HG03139 (cell line): ENCODE measurements around the gene PFDN1.

Experiments used
- ATAC-seq: cut with Tn5 transposase; IDR thresholded peaks from one replicate; pipeline ENCODE4 v1.9.1; 2021; ENCODE audit not compliant: unreplicated experiment

Gene PFDN1

GRCh38 chr5:140262221-140262620, 40.7 kb downstream of the PFDN1 start:
- ATAC-seq: no peak

- ATAC-seq: no peak
These were observed 41.3 kb downstream of the PFDN1 start for GRCh38 chr5:140261403-140262171.

- ATAC-seq: no peak
These were observed 42.7 kb downstream of the PFDN1 start for GRCh38 chr5:140260089-140260656.

- ATAC-seq: no peak
These were observed 43.4 kb downstream of the PFDN1 start for GRCh38 chr5:140259500-140259899.

DNA sequence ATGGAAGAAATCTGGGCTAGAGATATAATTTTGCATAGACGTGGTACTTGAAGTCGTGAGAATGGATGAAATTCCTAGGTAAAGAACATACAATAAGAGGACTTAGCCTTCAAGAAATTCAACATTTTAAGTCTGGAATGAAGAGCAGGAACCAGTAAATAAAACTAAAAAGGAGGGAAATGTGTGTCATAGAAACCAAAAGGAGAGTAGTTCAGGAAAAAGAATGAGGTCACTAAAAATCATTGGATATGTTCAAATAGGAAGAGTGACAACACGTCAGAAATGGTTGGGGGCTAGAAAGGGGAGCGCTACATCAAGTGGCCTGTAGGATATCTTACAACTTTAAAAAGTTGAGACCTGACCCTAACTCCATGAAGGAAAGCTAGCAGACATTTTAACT, 44.0 kb downstream of the PFDN1 start:
- no peak for ATAC-seq

DNA sequence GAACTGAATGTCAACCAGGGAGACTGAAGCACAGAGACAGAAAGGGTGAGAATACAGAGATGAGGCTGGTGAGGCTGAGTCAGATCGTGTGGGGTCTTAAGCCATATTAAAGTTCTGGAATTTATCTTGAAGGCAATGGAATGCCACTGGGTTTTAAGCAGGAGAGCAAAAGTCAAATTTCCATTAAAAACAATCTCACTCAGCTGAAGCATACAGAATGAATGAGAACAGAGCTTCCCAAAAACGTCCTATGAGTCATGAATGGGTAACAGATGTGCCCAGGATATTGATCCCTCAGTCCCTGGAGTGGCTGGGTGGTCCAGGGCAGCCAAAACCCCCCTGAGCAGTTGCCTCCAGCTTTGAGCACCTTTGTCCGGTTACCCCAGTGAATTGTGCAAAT, 44.9 kb downstream of the PFDN1 start:
- no peak for ATAC-seq

DNA sequence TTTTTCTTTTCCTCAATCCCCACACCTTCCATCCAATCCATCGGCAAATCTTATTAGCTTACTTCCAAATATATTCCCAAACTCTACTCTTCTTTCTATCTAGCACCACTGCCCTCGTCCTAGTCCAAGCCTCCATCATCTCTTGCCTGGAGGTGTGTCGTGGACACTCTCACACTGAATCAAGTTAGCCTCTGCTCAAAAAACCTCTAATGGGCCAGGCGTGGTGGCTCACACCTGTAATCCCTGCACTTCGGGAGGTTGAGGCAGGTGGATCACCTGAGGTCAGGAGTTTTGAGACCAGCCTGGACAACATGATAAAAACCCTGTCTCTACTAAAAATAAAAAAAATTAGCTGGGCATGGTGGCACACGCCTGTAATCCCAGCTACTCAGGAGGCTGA, 46.2 kb downstream of the PFDN1 start:
- ATAC-seq: no peak

GRCh38 chr5:140255460-140256157, 47.3 kb downstream of the PFDN1 start:
- no peak for ATAC-seq

DNA sequence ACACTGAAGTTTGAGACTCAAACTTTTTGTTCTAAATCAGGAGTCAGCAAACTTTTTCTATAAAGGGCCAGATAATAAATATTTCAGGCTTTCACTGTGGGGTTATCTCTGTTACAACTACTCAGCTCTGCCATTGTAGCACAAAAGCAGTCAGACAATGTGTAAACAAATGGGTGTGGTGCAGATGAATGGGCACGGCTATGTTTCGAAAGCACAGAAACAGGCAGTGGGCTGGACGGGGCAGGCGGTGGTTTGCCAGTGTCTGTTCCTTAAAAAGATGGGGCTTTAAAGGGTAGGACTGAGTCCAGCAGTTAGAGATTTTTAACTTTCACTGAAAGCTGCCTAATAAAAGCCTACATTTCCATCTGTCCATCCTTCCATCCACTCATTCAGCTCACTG, 48.9 kb downstream of the PFDN1 start:
- ATAC-seq: no peak

DNA sequence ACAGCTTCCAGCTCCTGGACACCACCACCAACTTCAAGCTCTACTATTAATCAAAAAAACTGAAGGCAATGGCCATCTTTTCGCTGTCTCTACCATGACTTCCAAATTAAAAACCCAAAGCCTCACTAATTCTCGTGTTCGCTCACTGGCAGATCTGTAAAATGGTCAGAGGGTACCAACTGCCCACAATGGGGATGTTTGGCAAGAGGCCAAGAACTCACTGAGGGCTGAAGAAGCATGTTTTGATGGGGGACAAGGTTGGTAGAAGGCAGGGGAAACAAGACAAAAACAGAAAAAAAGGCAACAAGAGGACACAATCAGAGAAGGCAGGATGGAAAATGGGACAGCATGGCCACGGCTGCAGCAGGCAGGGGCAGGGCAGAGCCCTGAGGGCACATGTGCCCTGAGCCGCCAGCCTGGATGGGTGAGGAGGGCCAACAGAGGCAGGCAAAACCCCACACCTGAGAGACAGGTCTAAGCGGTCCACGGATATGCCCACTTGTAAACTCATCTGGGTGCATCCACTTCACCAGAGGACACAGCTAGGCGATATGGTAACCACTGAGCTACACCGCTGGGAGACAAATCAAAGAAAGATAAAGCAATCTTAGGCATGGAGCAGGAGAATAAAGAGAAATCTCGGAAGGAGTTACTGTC, 50.3 kb downstream of the PFDN1 start:
- ATAC-seq: no peak

DNA sequence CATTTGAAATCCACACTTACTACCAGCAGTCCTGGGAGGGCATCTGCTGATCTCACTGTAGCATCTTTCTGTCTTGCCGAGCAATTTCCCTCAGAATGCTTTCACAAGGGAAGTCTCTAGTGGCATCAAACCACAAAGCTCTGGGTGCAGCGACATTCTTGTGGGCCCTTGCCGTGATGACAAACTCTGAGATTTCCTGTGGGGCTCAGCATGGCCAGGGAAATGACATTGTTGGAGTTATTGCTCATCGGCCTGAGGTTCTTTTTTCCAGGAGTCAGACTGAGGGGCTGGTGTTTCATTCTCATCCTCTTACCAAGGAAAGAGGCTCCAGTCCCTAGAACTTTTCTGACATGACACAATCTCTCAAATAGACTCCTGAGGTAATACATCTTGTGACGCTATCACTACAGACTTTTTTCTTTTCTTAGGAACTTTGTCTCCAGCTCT, 51.4 kb downstream of the PFDN1 start:
- ATAC-seq: peak; percentile 50

GRCh38 chr5:140250386-140250785, 52.5 kb downstream of the PFDN1 start:
- no peak for ATAC-seq

DNA sequence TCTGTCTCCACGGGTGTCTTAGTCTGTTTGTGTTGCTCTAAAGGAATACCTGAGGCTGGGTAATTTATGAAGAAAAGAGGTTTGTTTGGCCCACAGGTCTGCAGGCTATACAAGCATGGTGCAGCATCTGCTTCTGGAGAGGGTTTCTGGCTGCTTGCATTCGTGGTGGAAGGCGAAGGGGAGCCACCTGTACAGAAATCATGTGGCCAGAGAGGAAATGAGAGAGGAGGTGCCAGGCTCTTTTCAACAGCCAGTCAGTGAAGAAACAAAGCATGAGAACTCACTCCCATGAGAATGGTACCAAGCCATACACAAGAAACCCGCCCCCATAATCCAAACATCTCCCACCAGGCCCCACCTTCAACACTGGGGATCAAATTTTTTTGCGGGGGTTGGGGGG, 53.4 kb downstream of the PFDN1 start:
- ATAC-seq: no peak

DNA sequence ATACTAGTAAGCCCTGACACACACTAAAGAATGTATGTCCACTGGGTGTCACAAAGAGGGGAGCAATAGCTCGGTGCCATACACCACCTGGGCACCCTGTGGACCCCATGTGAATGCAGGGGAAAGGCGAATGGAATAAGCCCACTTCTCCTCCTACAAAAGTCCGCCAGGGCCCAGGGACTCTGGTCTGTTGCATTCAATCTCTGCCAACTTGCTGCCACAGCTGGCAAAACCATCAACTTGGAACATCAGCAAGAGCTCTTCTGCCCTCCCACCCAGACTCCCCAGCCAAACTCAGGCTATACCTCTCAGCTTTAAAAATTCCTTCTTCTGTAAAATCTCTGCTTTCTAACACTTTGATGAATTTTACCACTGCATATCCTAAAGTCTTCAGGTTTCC, 54.5 kb downstream of the PFDN1 start:
- ATAC-seq: no peak

GRCh38 chr5:140246378-140247122, 56.4 kb downstream of the PFDN1 start:
- ATAC-seq: no peak

DNA sequence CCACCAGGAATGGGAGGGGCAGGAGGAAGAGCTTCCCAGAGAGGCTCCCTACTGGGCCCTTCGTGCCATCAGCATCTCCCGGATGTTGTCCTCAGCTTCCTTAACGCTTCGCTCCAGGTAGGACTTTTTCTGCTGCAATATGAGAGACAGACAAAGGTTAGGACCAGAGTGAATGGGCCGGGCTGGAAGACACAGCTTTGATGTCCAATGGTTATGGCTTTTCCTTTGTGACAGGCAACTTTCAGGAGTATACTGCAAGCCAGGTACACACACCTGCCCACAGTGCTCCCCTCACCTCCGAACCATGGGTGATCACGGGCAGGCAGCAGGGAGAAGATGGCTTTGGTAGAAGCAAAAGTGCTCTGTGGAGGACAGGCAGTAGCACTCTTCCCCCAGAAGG, 57.0 kb downstream of the PFDN1 start:
- ATAC-seq: no peak

- no peak for ATAC-seq
These were observed 57.6 kb downstream of the PFDN1 start for GRCh38 chr5:140245341-140245740.

DNA sequence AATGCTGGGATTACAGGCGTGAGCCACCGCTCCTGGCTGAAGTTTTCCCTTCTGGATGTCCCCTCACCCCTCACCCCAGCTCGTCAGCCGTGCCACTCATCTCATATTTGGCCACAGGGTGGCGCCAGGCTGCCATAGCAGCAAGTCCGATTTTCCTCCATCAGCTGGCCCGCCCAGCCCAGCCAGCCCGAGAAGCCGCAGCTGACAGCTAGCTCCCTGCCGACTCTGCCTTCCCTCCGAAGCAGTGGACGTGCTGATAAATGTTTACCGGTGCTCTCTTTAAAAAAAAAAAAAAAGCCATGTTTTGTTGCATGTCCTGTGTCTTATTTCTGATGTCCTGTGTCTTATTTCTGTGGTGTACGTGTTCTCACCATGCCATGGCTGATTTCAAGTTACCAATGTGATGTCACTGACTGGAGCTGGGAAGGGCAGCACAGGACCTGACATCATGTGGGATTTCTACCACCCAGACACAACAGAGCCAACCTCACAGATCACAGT, 58.3 kb downstream of the PFDN1 start:
- ATAC-seq: peak; percentile 45

GRCh38 chr5:140243706-140244250, 59.1 kb downstream of the PFDN1 start:
- no peak for ATAC-seq

GRCh38 chr5:140242890-140243585, 59.9 kb downstream of the PFDN1 start:
- ATAC-seq: no peak
